ENCODE results near the gene KRT5. TPM values are rescaled to one million over a fixed set of nuclear protein-coding genes. Genes with fewer than 3 reads are reported as not detected.
A peak's percentile ranks its signal among the peaks of the same experiment; 100 is the strongest.

The KRT5 gene
- total RNA-seq, 4 donors from 2014 or later = not detected

DNA sequence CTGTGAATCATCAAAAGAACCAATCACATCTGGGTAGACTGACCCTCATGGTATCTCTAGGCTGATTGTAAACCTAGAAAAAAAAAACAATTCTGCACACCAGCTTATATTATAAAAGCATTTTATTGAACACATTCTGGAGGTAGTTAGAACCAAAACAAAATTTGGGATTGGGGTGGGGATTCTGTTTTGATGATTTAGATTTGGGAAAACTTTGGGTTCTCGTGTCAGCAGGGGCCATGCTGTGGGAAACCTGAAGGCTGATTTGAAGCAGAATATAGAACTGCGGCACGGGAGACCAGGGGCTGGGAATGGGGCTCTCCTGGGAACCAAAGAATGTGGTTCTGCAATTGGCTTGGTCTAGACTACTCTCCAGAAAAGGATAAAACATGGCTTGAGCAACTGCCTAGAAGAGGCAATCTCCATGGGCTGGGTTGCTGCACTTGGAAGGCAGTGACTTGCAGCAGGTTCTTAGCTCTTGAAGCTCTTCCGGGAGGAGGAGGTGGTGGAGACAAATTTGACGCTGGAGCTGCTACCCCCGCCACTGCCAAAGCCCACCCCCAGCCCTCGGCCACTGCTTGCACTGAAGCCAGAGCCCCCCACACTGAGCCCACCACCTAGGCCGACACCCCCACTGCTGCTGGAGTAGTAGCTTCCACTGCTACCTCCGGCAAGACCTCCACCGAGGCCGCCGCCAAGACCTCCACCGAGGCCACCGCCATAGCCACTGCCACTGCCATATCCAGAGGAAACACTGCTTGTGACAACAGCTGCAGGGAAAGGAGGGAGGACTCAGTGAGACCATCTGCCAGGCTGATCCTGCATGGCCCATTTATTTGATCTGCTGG is 5.5 kb downstream of the KRT5 start:
- ATAC-seq (no peak), DNase-seq (no peak)
- TF ChIP-seq, protein P1, sequence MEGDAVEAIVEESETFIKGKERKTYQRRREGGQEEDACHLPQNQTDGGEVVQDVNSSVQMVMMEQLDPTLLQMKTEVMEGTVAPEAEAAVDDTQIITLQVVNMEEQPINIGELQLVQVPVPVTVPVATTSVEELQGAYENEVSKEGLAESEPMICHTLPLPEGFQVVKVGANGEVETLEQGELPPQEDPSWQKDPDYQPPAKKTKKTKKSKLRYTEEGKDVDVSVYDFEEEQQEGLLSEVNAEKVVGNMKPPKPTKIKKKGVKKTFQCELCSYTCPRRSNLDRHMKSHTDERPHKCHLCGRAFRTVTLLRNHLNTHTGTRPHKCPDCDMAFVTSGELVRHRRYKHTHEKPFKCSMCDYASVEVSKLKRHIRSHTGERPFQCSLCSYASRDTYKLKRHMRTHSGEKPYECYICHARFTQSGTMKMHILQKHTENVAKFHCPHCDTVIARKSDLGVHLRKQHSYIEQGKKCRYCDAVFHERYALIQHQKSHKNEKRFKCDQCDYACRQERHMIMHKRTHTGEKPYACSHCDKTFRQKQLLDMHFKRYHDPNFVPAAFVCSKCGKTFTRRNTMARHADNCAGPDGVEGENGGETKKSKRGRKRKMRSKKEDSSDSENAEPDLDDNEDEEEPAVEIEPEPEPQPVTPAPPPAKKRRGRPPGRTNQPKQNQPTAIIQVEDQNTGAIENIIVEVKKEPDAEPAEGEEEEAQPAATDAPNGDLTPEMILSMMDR (IDR thresholded peaks at IDR 0.05 in 4 of 5, conservative IDR thresholded peaks at IDR 0.05 in 1 of 5) = no peak
- no peak for TF ChIP-seq POLR2A (IDR thresholded peaks at IDR 0.05)
- in situ Hi-C loops (cut with MboI; ENCODE audit: low sequenced_read_pairs in 4 of 4) = no loop called here
- intact Hi-C loops (cut with DNase I; ENCODE audit: low total_unique reads) = no loop called here
- H3K27ac ChIP-seq = no peak overlapping the region
- no peaks in the 10 kb centered on the region for H3K36me3 ChIP-seq
- H3K4me3 ChIP-seq = no peak overlapping the region
- H3K9me3 ChIP-seq = no peaks in the 10 kb centered on the region
- peaks cover 0 to 2% (median 0%) of the 10 kb centered on the region in 3 donors for H3K27me3 ChIP-seq
- H3K4me1 ChIP-seq = no peaks in the 10 kb centered on the region

DNA sequence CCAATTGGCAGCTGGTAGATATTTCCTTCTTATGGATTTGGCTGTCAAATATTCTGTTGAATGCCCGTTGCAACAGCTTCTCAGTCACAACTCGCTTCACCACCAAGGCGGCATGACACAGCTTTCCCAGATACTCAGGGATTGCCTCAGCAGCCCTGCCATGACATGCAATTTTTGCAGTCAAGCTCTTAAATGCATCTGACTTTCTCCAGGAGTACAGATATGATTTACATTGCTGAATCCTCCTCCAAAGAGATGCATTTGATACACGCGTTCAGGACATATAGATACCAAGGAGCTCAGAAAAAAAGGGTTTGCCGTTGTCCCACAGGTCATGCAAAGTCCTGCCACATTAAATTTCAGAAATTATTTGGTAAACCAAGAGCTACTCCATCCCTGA is 6.5 kb downstream of the KRT5 start:
- Histone ChIP-seq H3K36me3 (no peaks in the 10 kb centered on the region), H3K9me3 (no peaks in the 10 kb centered on the region), H3K27ac (no peak overlapping the region), H3K27me3 (peaks cover 0 to 7% (median 0%) of the 10 kb centered on the region in 3 donors), H3K4me1 (no peaks in the 10 kb centered on the region), H3K4me3 (no peak overlapping the region)
- in situ Hi-C loops (cut with MboI; ENCODE audit: low sequenced_read_pairs in 4 of 4) = no loop called here
- ATAC-seq (no peak), DNase-seq (no peak)
- TF ChIP-seq POLR2A (IDR thresholded peaks at IDR 0.05) = no peak
- intact Hi-C loops (cut with DNase I; ENCODE audit: low total_unique reads) = no loop called here

DNA sequence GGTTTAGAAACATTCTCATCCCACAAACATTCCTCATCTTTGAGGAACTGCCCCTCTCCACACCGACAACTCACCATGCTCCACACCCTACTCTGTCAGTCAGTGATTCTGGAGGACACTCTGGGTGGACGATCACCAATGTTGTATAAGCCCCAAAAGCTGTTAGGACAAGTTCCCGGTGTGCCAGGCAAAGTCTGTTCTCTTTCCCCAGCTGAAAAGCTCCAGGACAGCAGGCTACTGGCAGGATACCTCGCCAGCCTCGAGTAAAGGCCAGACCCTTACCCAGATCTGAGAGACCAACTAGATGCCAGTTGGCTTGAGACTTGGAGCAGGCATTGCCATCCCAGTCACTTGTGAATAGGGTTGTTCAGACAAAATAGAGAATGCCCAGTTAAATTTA is 12.0 kb downstream of the KRT5 start:
- no peaks in the 10 kb centered on the region for H3K36me3 ChIP-seq
- ATAC-seq (no peak), DNase-seq (no peak)
- no peak overlapping the region for H3K27ac ChIP-seq
- peaks cover 0 to 7% (median 2%) of the 10 kb centered on the region in 3 donors for H3K27me3 ChIP-seq
- no peak overlapping the region for H3K4me3 ChIP-seq
- in situ Hi-C loops (cut with MboI; ENCODE audit: low sequenced_read_pairs in 4 of 4) (no loop called here), intact Hi-C loops (cut with DNase I; ENCODE audit: low total_unique reads) (no loop called here)
- TF ChIP-seq POLR2A (IDR thresholded peaks at IDR 0.05) = no peak
- TF ChIP-seq, protein P1 (IDR thresholded peaks at IDR 0.05 in 4 of 5, conservative IDR thresholded peaks at IDR 0.05 in 1 of 5) = no peak
- H3K9me3 ChIP-seq = no peaks in the 10 kb centered on the region
- no peaks in the 10 kb centered on the region for H3K4me1 ChIP-seq

DNA sequence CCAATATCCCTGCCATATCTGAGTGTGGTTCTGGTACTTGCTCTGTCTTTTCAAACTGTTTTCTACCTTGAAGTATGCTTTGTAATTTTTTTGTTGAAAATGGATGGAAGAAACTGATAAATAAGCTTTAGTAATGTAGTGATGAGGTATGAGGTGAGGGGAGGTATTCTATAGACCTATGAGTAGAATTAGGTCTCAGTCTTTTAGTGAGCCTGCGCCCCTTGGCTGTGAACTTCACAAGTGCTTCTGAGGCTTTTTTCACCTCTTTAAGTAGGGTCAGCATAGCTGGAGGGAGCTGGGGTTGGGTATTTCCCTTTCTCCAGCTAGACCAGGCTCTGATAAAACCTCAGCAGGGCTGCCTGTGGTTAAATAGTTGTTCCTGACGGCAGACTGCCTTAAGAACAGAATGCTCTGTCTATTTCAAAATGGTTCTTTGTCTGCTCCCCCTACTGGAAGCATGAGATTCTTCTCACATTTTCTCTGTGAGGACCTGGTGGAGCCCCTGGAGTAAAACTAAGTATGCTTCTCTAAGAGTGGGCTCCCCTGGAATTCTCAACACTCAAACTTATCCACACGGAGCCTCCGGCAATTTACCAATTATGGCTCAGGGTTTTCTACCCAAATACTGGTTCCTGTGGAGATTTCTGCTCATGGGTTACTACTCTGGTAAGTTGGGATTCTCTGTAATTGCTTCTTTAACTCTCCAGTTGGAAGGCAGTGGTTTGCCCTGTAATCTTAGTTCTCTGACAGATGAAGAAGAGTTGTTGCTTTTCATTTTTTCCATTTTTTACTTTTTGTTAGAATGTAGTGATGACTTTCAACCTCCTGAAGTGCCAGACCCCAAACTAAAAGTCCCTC is 13.1 kb downstream of the KRT5 start:
- Histone ChIP-seq H3K4me3 (no peak overlapping the region), H3K4me1 (no peaks in the 10 kb centered on the region), H3K27ac (no peak overlapping the region), H3K27me3 (peaks cover 0 to 7% (median 2%) of the 10 kb centered on the region in 3 donors), H3K9me3 (no peaks in the 10 kb centered on the region), H3K36me3 (no peaks in the 10 kb centered on the region)
- ATAC-seq (peak in 1 of 2 donors; percentile 44), DNase-seq (no peak)
- in situ Hi-C loops (cut with MboI; ENCODE audit: low sequenced_read_pairs in 4 of 4) (no loop called here), intact Hi-C loops (cut with DNase I; ENCODE audit: low total_unique reads) (no loop called here)
- no peak for TF ChIP-seq POLR2A (IDR thresholded peaks at IDR 0.05)
- TF ChIP-seq, protein P1 (IDR thresholded peaks at IDR 0.05 in 4 of 5, conservative IDR thresholded peaks at IDR 0.05 in 1 of 5) = peak in 2 of 5 experiments; percentile 26 to 34

DNA sequence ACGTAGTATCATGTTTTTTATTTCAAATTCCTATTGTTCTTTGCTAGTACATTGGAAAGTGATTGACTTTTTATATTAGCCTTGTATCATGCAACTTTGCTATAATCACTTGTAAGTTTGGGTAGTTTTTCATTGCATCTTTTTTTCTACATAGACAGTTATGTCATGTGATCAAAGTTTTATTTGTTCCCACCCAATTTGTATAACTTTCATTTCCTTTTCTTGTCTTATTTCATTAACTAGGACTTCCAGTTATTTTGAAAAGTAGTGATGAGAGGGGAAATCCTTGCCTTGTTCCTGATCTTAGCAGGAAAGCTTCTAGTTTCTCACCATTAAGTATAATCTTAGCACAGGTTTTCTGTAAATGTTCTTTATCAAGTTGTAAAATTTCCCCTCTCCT is 17.3 kb downstream of the KRT5 start:
- H3K27me3 ChIP-seq = peaks cover 0 to under 1% (median 0%) of the 10 kb centered on the region in 3 donors
- no peak overlapping the region for H3K4me3 ChIP-seq
- ATAC-seq = no peak
- no peak overlapping the region for H3K27ac ChIP-seq
- TF ChIP-seq, protein P1 (IDR thresholded peaks at IDR 0.05 in 4 of 5, conservative IDR thresholded peaks at IDR 0.05 in 1 of 5) = no peak
- TF ChIP-seq POLR2A (IDR thresholded peaks at IDR 0.05) = no peak
- H3K4me1 ChIP-seq = no peaks in the 10 kb centered on the region
- DNase-seq = no peak
- in situ Hi-C loops (cut with MboI; ENCODE audit: low sequenced_read_pairs in 4 of 4) (no loop called here), intact Hi-C loops (cut with DNase I; ENCODE audit: low total_unique reads) (no loop called here)
- H3K36me3 ChIP-seq = no peaks in the 10 kb centered on the region
- no peaks in the 10 kb centered on the region for H3K9me3 ChIP-seq
